ENCODE data around the gene PVRIG.

DNA sequence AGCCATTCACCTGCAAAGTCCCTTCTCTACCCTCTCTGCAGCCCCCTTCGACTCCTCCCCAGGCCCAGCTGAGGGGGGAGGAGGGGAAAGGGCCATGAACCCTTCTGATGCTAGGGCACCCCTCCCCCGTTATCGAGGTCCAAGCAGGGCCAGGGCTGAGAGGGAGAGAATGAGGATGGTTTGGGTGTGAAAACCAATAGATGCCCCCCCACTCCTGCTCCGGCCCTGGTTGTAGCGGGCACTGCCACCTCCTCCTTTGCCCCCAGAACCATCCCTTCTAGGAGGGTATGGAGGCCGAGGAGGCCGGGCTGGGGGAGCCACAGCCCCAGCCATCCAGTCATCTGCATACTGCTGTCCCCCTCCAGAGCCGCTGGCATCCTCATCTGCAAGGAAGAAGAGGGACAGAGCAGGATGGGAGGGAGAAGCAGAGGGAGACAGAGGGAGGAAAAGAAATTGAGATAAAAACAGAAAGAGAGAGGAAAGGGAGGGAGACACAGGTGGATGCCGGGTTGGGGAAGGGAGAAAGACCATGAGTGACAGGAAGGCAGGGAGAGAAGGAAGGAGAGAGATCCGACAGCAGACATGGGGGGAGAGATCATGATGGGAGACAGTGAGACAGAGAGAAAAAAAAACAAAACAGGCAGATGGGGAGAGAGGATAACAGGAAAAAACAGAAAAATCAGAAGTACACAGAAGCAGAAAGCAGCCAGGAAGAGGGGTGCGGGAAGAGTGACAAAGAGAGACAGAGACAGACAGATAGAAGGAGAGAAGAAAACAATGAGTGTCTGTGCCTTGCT is 49.5 kb upstream of the PVRIG start:
- TF ChIP-seq, protein P1, sequence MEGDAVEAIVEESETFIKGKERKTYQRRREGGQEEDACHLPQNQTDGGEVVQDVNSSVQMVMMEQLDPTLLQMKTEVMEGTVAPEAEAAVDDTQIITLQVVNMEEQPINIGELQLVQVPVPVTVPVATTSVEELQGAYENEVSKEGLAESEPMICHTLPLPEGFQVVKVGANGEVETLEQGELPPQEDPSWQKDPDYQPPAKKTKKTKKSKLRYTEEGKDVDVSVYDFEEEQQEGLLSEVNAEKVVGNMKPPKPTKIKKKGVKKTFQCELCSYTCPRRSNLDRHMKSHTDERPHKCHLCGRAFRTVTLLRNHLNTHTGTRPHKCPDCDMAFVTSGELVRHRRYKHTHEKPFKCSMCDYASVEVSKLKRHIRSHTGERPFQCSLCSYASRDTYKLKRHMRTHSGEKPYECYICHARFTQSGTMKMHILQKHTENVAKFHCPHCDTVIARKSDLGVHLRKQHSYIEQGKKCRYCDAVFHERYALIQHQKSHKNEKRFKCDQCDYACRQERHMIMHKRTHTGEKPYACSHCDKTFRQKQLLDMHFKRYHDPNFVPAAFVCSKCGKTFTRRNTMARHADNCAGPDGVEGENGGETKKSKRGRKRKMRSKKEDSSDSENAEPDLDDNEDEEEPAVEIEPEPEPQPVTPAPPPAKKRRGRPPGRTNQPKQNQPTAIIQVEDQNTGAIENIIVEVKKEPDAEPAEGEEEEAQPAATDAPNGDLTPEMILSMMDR (conservative IDR thresholded peaks at IDR 0.05; ENCODE audit: low read depth, low read length) = no peak
- TF ChIP-seq EZH2 (IDR thresholded peaks at IDR 0.05; ENCODE audit: borderline replicate concordance, low read depth, low read length, poor library complexity, severe bottlenecking) = no peak
